Hematopoietic multipotent progenitor cell treated with erythropoietin and hydrocortisone succinate and interleukin-3 and kit ligand, for 8 days (in vitro differentiated cells): ENCODE results near the gene SCTR.
A peak's percentile ranks its signal among the peaks of the same experiment; 100 is the strongest.

Experiments
- DNase-seq: peaks from one replicate; pipeline ENCODE4 v3.0.0-alpha.2; 2015

Gene SCTR

GRCh38 chr2:119522671-119523070, 1.6 kb downstream of the SCTR start:
- no peak for DNase-seq

- DNase-seq: no peak
Measured at GRCh38 chr2:119521433-119522050, 2.7 kb downstream of the SCTR start.

GRCh38 chr2:119520696-119521432, 3.4 kb downstream of the SCTR start:
- no peak for DNase-seq

- no peak for DNase-seq
Measured at GRCh38 chr2:119519057-119519408, 5.2 kb downstream of the SCTR start.

- DNase-seq: no peak
Measured at GRCh38 chr2:119518401-119519056, 5.8 kb downstream of the SCTR start.

- DNase-seq: peak; percentile 62
Measured at GRCh38 chr2:119517433-119517832, 6.8 kb downstream of the SCTR start.

- DNase-seq: no peak
Measured at GRCh38 chr2:119516121-119516520, 8.2 kb downstream of the SCTR start.

GRCh38 chr2:119513832-119514231, 10.5 kb downstream of the SCTR start:
- no peak for DNase-seq

- no peak for DNase-seq
Measured at GRCh38 chr2:119512946-119513345, 11.3 kb downstream of the SCTR start.

GRCh38 chr2:119511989-119512388, 12.3 kb downstream of the SCTR start:
- no peak for DNase-seq

GRCh38 chr2:119508756-119509155, 15.5 kb downstream of the SCTR start:
- no peak for DNase-seq

- DNase-seq: no peak
Measured at GRCh38 chr2:119496682-119497081, 27.6 kb downstream of the SCTR start.

- no peak for DNase-seq
Measured at GRCh38 chr2:119495948-119496347, 28.3 kb downstream of the SCTR start.

- DNase-seq: no peak
Measured at GRCh38 chr2:119494163-119494790, 30.0 kb downstream of the SCTR start.

GRCh38 chr2:119491776-119492525, 32.3 kb downstream of the SCTR start:
- DNase-seq: no peak

- DNase-seq: no peak
Measured at GRCh38 chr2:119490653-119491195, 33.6 kb downstream of the SCTR start.

- no peak for DNase-seq
Measured at GRCh38 chr2:119490106-119490505, 34.2 kb downstream of the SCTR start.

- no peak for DNase-seq
Measured at GRCh38 chr2:119489232-119489952, 34.9 kb downstream of the SCTR start.

- no peak for DNase-seq
Measured at GRCh38 chr2:119488245-119489214, 35.8 kb downstream of the SCTR start.

GRCh38 chr2:119487434-119488244, 36.6 kb downstream of the SCTR start:
- no peak for DNase-seq
